ENCODE data around the gene ANKRD18A.

Gene ANKRD18A

GRCh38 chr9:38527503-38527902 lies 92.9 kb downstream of the ANKRD18A start:
- H3K4me1 ChIP-seq (ENCODE audit: insufficient read depth, low read length) = no peaks in the 10 kb centered on the region
- H3K9ac ChIP-seq (ENCODE audit: low read depth, low read length) = no peak overlapping the region
- no peaks in the 10 kb centered on the region for H3K9me3 ChIP-seq (ENCODE audit: control insufficient read depth, insufficient read depth, low read length)

GRCh38 chr9:38526591-38526990 lies 93.8 kb downstream of the ANKRD18A start:
- Histone ChIP-seq H3K4me1 (ENCODE audit: insufficient read depth, low read length) (no peaks in the 10 kb centered on the region), H3K9ac (ENCODE audit: low read depth, low read length) (no peak overlapping the region), H3K36me3 (ENCODE audit: insufficient read depth, low read length) (no peaks in the 10 kb centered on the region), H3K9me3 (ENCODE audit: control insufficient read depth, insufficient read depth, low read length) (no peaks in the 10 kb centered on the region)

More at GRCh38 chr9:38527503-38527902, 92.9 kb downstream of the ANKRD18A start:
- no peaks in the 10 kb centered on the region for H3K36me3 ChIP-seq (ENCODE audit: insufficient read depth, low read length)

GRCh38 chr9:38523121-38523520 lies 97.3 kb downstream of the ANKRD18A start:
- H3K36me3 ChIP-seq (ENCODE audit: insufficient read depth, low read length) = no peaks in the 10 kb centered on the region
- H3K4me1 ChIP-seq (ENCODE audit: insufficient read depth, low read length) = no peaks in the 10 kb centered on the region
- no peaks in the 10 kb centered on the region for H3K9me3 ChIP-seq (ENCODE audit: control insufficient read depth, insufficient read depth, low read length)
- no peak overlapping the region for H3K9ac ChIP-seq (ENCODE audit: low read depth, low read length)

GRCh38 chr9:38521762-38522161 lies 98.6 kb downstream of the ANKRD18A start:
- no peaks in the 10 kb centered on the region for H3K9me3 ChIP-seq (ENCODE audit: control insufficient read depth, insufficient read depth, low read length)
- no peak overlapping the region for H3K9ac ChIP-seq (ENCODE audit: low read depth, low read length)
- no peaks in the 10 kb centered on the region for H3K4me1 ChIP-seq (ENCODE audit: insufficient read depth, low read length)
- no peaks in the 10 kb centered on the region for H3K36me3 ChIP-seq (ENCODE audit: insufficient read depth, low read length)

All from ES-I3 (cell line).